Cardiac fibroblast (primary cell): ENCODE data around the gene ZBTB8B.

Source experiments
- DNase-seq, 2 donors: peaks; one replicate each; pipeline versions ENCODE4 v3.0.0 to v3.0.0-alpha.2; 2010; ENCODE audit warnings: low read depth in 2 of 2
- H3K4me3 ChIP-seq, 2 donors: replicated peaks in 1 of 2; 1 replicate in 1 of 2; 2 replicates in 1 of 2; pipeline ENCODE4 v1.5.1; 2011; ENCODE audit warnings: low read depth in 2 of 2, low read length in 2 of 2, mild to moderate bottlenecking in 2 of 2, moderate library complexity in 1 of 2
- CTCF ChIP-seq: IDR thresholded peaks from one replicate; pipeline ENCODE4 v1.5.1; 2011; ENCODE audit warnings: low read depth, mild to moderate bottlenecking, low read length, inconsistent platforms

The ZBTB8B gene

GRCh38 chr1:32496127-32496526, 31.3 kb downstream of the ZBTB8B start:
- peak; percentile 78 to 80 for DNase-seq
- peak overlapping the region in 1 of 2 donors; percentile 9 for H3K4me3 ChIP-seq
- TF ChIP-seq CTCF: no peak

GRCh38 chr1:32498751-32499150, 33.9 kb downstream of the ZBTB8B start:
- TF ChIP-seq CTCF: no peak
- no peak for DNase-seq
- H3K4me3 ChIP-seq: no peak overlapping the region

GRCh38 chr1:32500387-32501209, 35.7 kb downstream of the ZBTB8B start:
- DNase-seq: peak; percentile 59 to 70
- peak overlapping the region; percentile 49 to 59 for H3K4me3 ChIP-seq
- no peak for TF ChIP-seq CTCF

GRCh38 chr1:32501865-32502264, 37.0 kb downstream of the ZBTB8B start:
- no peak overlapping the region for H3K4me3 ChIP-seq
- peak; percentile 47 to 58 for DNase-seq
- no peak for TF ChIP-seq CTCF

- DNase-seq: no peak
- TF ChIP-seq CTCF: no peak
- H3K4me3 ChIP-seq: no peak overlapping the region
These were observed 38.3 kb downstream of the ZBTB8B start for GRCh38 chr1:32503153-32503552.

- H3K4me3 ChIP-seq: no peak overlapping the region
- no peak for DNase-seq
- no peak for TF ChIP-seq CTCF
These were observed 42.1 kb downstream of the ZBTB8B start for GRCh38 chr1:32507021-32507420.
